ENCODE data around the gene SPRED3. TPM values are rescaled to one million over a fixed set of nuclear protein-coding genes. Genes with fewer than 3 reads are reported as not detected.
A peak's percentile ranks its signal among the peaks of the same experiment; 100 is the strongest.

The SPRED3 gene
- total and polyA plus RNA-seq, 9 of the 15 experiments (the other 6 are each of a cell fraction or from before 2014, with no cell fraction given) = 0.05 to 1.3 (median 0.36) TPM

DNA sequence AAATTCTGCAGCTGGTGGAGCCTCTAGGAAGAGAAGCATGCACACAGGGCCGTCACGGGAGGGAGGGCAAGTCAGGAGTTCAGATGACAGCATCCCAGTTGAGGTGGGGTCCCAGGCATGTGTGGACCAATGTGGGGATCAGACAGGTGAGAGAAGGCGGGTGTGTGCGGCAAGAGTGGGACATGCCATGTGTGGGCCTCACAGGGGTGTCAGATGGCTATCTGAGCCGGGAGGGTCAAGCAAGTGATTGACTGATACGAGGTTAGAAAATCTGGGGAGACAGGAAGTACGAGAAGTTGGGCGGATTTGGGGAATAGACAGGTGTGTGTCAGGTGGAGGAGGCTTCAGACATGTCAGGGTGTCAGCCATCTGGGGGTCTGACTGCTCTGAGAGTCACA lies 28.6 kb downstream of the SPRED3 start:
- ATAC-seq (no peak), DNase-seq (ENCODE audit: extremely low read depth in 1 of 4, low spot score in 3 of 4) (no peak), FAIRE-seq (no peak)
- Histone ChIP-seq H3K4me3 (no peak overlapping the region), H3K27ac (ENCODE audit: extremely low read depth, low read depth, low read length) (no peak overlapping the region), H3K36me3 (ENCODE audit: control insufficient read depth, insufficient read depth, low read length) (no peaks in the 10 kb centered on the region), H3K79me2 (ENCODE audit: control insufficient read depth, insufficient read depth, low read length) (no peaks in the 10 kb centered on the region), H3K27me3 (ENCODE audit: control insufficient read depth in 2 of 2, insufficient read depth in 2 of 2, low read length in 2 of 2) (no peaks in the 10 kb centered on the region), H3K9me1 (ENCODE audit: control insufficient read depth, insufficient read depth, low read length) (peaks cover 2% of the 10 kb centered on the region), H3K4me1 (replicated peaks in 1 of 2; ENCODE audit: control insufficient read depth in 2 of 2, insufficient read depth in 2 of 2, low read length in 2 of 2) (peaks cover 37 to 58% of the 10 kb centered on the region in 2 experiments), H2AFZ (ENCODE audit: low read depth, low read length) (peak overlapping the region; percentile 82; the same call in 1 of the 2 replicates), H3K9ac (ENCODE audit: insufficient read depth in 1 of 2, low read depth in 2 of 2, low read length in 2 of 2) (peak overlapping the region; percentile 32 to 87; a peak in 3 of 4 replicates), H3K4me2 (ENCODE audit: insufficient read depth, low read length) (peak overlapping the region; percentile 69), H4K20me1 (replicated peaks; ENCODE audit: control insufficient read depth, insufficient read depth, low read length) (no peaks in the 10 kb centered on the region), H3K9me3 (replicated peaks; ENCODE audit: control insufficient read depth, insufficient read depth, low read depth, low read length) (no peaks in the 10 kb centered on the region)
- TF ChIP-seq STAT5B (CRISPR knock-in tag; IDR thresholded peaks at IDR 0.05) (no peak), NFRKB (IDR thresholded peaks at IDR 0.05; ENCODE audit: low read depth) (no peak), NFE2L1 (tag; IDR thresholded peaks at IDR 0.05; ENCODE audit: borderline replicate concordance, low read depth) (no peak), CHD2 (IDR thresholded peaks at IDR 0.05; ENCODE audit: low read depth, low read length) (no peak), NELFE (IDR thresholded peaks at IDR 0.05; ENCODE audit: insufficient read depth, insufficient read length) (no peak), SIN3A (IDR thresholded peaks at IDR 0.05; ENCODE audit: borderline replicate concordance in 2 of 2, control insufficient read depth in 1 of 2, low read depth in 2 of 2, low read length in 2 of 2) (0 out of 4 replicates have a peak, but pooled peaks of 1 of the 2 experiments have one; percentile 3), GABPA (tag; conservative IDR thresholded peaks at IDR 0.05; ENCODE audit: low read depth) (no peak), CBFA2T2 (conservative IDR thresholded peaks at IDR 0.05) (0 out of 2 replicates have a peak, but pooled peaks have one; percentile 18)
- TF ChIP-seq, protein P1, sequence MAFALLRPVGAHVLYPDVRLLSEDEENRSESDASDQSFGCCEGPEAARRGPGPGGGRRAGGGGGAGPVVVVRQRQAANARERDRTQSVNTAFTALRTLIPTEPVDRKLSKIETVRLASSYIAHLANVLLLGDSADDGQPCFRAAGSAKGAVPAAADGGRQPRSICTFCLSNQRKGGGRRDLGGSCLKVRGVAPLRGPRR (CRISPR knock-in tag; IDR thresholded peaks at IDR 0.05) = no peak
- TF ChIP-seq, protein P2, sequence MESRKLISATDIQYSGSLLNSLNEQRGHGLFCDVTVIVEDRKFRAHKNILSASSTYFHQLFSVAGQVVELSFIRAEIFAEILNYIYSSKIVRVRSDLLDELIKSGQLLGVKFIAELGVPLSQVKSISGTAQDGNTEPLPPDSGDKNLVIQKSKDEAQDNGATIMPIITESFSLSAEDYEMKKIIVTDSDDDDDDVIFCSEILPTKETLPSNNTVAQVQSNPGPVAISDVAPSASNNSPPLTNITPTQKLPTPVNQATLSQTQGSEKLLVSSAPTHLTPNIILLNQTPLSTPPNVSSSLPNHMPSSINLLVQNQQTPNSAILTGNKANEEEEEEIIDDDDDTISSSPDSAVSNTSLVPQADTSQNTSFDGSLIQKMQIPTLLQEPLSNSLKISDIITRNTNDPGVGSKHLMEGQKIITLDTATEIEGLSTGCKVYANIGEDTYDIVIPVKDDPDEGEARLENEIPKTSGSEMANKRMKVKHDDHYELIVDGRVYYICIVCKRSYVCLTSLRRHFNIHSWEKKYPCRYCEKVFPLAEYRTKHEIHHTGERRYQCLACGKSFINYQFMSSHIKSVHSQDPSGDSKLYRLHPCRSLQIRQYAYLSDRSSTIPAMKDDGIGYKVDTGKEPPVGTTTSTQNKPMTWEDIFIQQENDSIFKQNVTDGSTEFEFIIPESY (CRISPR knock-in tag; IDR thresholded peaks at IDR 0.05) = no peak
- no TSS peak for BruUV-seq (replicated peaks)
- WGBS (ENCODE audit: insufficient coverage, low coverage, missing lambda C conversion rate) = 53% methylated on average over 8 of the region's 8 CpGs
- in situ Hi-C loops (cut with MboI) (no loop called here), intact Hi-C loops (cut with micrococcal nuclease) (no loop called here)
- CTCF ChIA-PET (ENCODE audit: low intra/inter-chr PET ratio) = no interaction called here
- POLR2A ChIA-PET = interaction anchor here (0.6 kb wide), 2 partner anchors 14 to 425 kb away, joined by 3 read pairs; no protein-coding TSS in a partner anchor
